Gastroesophageal sphincter (tissue), 3 donors: ENCODE data around the gene NOP14.
"Not testable (repeated sequence)": the region's sequence is repeated elsewhere in the genome, so short reads cannot be mapped to it uniquely, and the experiment has no call there.

ENCODE experiments used
- EP300 ChIP-seq: sonication (generic); formaldehyde crosslinking; IDR thresholded peaks from one replicate; pipeline ENCODE4 v1.6.1; 2017; ENCODE audit warnings: antibody characterized with exemption, mild to moderate bottlenecking
- POLR2A ChIP-seq, 2 donors: fragments of 450-650 bp; IDR thresholded peaks; one replicate each; pipeline ENCODE4 v1.6.1; 2017; ENCODE audit warnings: antibody characterized with exemption in 2 of 2, mild to moderate bottlenecking in 2 of 2, moderate library complexity in 1 of 2
- POLR2AphosphoS5 ChIP-seq: sonication (generic); formaldehyde crosslinking; IDR thresholded peaks from one replicate; pipeline ENCODE4 v1.6.1; 2017; ENCODE audit warnings: antibody characterized with exemption
- TF ChIP-seq, protein P1 (sequence below), 4 experiments: fragments of 200-600 bp in 2 of 4; fragments of 450-650 bp in 2 of 4; sonication (generic) in 1 of 4; IDR thresholded peaks; one replicate each; pipeline ENCODE4 v1.5.1; 2017 to 2019; ENCODE audit warnings: antibody characterized with exemption in 4 of 4, mild to moderate bottlenecking in 2 of 4, moderate library complexity in 2 of 4

DNA sequence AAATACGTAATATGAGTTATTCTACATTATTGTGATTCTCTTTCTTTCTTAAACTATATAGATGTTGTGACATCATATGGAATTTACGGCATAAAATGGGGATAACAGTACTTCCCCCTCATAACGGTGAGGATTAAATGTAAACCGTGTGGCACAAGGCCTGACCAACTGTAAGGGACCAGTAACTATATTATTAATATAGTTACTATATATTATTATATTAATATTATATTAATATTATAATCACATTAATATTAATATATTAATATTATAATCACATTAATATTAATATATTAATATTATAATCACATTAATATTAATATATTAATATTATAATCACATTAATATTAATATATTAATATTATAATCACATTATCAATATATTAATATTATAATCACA lies 2.8 kb downstream of the NOP14 start:
- TF ChIP-seq, protein P1, sequence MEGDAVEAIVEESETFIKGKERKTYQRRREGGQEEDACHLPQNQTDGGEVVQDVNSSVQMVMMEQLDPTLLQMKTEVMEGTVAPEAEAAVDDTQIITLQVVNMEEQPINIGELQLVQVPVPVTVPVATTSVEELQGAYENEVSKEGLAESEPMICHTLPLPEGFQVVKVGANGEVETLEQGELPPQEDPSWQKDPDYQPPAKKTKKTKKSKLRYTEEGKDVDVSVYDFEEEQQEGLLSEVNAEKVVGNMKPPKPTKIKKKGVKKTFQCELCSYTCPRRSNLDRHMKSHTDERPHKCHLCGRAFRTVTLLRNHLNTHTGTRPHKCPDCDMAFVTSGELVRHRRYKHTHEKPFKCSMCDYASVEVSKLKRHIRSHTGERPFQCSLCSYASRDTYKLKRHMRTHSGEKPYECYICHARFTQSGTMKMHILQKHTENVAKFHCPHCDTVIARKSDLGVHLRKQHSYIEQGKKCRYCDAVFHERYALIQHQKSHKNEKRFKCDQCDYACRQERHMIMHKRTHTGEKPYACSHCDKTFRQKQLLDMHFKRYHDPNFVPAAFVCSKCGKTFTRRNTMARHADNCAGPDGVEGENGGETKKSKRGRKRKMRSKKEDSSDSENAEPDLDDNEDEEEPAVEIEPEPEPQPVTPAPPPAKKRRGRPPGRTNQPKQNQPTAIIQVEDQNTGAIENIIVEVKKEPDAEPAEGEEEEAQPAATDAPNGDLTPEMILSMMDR (IDR thresholded peaks at IDR 0.05), result not testable (repeated sequence)
- not testable (repeated sequence) for TF ChIP-seq EP300; POLR2AphosphoS5; POLR2A (IDR thresholded peaks at IDR 0.05)
